GM21360 (cell line): ENCODE results near the gene IGF1R.

Source experiments
- ATAC-seq: cut with Tn5 transposase; IDR thresholded peaks from one replicate; pipeline ENCODE4 v1.9.1; 2021; ENCODE audit warnings: mild to moderate bottlenecking, moderate library complexity; ENCODE audit not compliant: unreplicated experiment

IGF1R gene

DNA sequence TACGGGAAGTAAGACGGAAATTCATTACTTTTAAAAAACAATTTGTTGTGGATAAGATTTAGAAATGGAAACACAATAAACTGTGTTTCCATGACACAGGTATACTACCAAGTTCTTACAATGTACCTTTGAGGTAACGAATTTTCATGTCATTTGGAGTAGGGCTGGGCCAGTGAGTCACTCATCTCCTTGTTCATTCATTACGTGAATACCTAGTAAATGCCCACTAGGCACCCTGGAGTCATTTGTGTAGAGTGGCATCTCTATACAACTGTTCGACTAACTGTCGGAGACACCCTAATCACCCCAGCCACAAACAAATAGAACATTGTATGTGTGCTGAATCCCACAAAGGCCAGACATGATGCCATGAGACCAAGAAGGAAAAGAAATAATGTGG, 94.8 kb downstream of the IGF1R start:
- ATAC-seq = no peak

- ATAC-seq = no peak
These were observed 96.2 kb downstream of the IGF1R start for GRCh38 chr15:98744506-98744905.

DNA sequence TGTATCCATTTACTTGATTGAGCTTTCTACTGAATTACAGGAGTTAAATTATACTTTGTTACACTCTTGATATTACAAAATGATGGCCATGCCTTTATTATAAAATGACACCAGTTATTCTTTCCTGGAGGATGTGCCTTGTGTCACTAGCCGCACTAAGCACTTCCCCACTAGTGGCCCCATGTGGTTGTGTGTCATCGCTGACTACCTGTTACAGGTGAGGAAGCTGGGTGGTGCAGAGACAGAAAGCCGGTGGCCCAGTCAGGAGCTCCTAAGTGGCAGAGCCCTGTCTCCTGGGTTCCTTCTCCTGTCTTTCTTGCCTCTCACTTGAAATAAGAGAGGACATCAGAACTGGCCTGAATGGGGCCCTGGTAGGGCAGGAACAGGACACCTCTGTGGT, 96.8 kb downstream of the IGF1R start:
- no peak for ATAC-seq

DNA sequence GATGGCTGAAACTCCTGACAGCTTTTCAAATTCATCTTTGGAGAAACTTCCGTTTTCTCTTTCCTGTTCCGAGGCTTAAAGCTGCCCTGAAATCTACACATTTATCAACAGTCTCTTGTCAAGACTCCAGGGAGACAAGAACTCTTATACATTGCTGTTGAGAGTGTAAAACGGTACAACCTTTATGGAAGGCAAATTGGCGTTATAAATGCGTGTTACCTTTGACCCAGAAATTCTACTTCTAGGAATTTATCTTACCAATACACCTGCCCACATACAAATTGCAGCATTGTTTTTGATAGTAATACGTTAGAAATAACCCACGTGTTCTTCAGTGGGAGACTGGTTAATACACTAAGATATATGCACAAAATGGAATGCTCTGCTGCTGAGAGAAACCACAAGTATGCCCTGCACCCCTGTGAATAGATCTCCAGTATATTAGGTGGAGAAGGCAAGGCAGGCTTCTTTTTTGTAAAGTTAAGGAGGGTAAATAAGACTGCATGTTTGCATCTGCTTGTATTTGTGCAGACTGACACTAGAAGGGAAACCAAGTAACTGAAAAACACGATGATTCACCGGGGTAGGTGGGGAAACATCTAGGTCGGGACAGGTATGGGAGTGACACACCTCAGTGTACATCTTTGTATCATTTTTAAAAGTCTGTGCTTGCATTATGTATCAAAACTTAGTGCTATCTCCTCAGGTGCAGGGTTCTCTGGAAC, 97.5 kb downstream of the IGF1R start:
- ATAC-seq = no peak

GRCh38 chr15:98746375-98747155, 98.2 kb downstream of the IGF1R start:
- no peak for ATAC-seq

DNA sequence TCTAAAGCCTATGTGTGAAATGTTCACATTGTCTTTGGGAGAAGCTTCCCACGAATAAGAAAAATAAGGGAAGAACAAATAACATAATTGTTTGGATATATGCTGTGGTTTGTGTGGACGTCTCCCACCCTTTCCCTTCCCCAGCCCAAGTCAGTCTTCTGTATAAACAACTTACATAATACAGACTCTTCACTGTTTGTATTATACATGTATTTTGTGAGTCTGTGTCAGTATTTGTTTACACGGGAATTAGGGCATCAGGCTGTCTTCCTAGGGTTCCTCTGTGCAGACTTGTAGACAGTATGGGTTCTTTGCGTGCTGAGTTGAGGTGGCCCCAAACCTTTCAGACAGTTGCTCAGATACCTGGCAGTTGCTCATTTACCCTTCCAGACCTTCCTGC, 103.4 kb downstream of the IGF1R start:
- ATAC-seq = no peak

DNA sequence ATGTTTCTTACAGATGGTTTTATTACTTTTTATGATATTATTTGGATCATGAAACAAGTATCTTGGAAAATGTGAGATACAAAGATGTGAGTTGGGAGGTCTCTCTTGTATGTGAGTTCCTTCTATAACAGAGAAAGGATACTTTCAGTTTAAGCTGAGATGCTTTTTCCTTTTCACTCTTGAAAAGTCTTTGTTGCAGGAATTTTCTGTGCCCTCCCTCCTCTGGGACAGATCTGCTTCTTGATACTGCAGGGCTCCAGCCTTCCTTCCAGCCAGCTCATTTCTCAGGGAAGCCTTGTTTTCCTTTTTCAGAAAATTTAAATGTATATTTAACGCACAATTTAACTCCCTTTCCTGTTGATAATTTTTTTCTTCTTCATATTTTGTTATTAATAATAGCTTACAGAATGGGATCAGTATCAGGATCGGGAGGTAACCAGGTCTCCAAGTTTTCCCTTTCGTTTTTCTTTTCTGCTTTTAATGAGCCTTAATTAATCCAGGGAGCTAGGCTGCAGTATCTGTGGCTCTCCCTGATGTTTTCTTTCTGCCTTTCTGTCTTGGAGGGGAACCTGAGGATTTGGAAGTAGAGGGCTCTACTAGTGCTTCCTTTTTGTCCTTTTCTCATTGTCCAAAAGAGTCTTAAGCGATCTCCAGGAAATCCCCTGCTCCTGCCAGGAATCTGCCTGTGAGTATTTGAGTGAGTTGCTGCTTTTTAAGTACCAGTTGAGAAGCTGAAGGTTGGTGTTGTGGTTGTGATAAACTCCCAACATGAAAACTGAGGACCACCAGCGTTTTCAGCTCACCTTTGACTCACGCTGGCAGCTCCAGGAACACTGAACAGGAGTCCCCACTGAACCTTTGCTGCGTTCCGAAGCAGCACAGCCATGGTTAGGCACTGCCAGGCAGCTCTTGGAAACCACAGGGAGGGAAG, 105.7 kb downstream of the IGF1R start:
- no peak for ATAC-seq

- ATAC-seq = no peak
These were observed 106.3 kb downstream of the IGF1R start for GRCh38 chr15:98754657-98755022.

DNA sequence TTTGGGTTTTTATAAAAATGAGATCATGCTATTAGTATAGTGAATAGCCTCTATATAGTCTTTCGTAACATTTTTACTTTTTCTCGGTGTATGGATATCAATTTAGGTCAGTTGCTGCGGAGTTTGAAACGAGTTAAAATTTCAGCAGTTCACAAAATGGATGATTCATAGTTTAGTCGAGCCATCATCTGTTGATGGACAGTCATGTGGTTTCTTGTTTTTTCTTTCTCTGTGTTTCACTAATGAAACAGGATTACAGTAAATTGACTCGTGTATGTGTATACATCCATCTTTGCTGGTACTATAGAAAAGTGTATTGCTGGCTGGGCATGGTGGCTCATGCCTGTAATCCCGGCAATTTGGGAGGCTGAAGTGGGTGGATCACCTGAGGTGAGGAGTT, 106.8 kb downstream of the IGF1R start:
- ATAC-seq = no peak

- no peak for ATAC-seq
These were observed 107.4 kb downstream of the IGF1R start for GRCh38 chr15:98755781-98756180.

GRCh38 chr15:98758224-98758623, 109.9 kb downstream of the IGF1R start:
- ATAC-seq = no peak

GRCh38 chr15:98759277-98759676, 110.9 kb downstream of the IGF1R start:
- ATAC-seq = no peak

GRCh38 chr15:98760112-98760826, 111.9 kb downstream of the IGF1R start:
- ATAC-seq = no peak

DNA sequence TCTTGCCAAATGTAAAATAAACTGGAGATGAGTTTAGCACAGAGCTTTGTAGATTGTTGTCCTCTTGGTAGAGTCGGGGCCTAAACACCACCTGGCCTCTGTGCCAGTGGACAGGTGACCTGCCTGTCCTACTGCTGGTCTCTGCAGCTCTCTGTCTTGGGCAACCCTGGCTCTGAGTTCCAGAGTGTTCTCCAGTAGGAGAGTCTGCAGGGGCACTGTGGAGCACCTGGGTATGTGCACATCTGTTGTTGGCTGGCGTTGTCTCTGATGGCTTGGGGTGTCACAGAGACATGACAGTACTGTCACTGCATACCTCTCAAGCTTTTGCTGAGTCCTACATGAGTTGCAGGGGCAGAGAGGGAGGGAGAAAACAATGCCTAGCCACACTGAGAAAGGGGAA, 112.6 kb downstream of the IGF1R start:
- no peak for ATAC-seq

GRCh38 chr15:98763179-98763578, 114.8 kb downstream of the IGF1R start:
- no peak for ATAC-seq

GRCh38 chr15:98764291-98764690, 116.0 kb downstream of the IGF1R start:
- ATAC-seq = no peak

GRCh38 chr15:98765610-98766009, 117.3 kb downstream of the IGF1R start:
- ATAC-seq = no peak

DNA sequence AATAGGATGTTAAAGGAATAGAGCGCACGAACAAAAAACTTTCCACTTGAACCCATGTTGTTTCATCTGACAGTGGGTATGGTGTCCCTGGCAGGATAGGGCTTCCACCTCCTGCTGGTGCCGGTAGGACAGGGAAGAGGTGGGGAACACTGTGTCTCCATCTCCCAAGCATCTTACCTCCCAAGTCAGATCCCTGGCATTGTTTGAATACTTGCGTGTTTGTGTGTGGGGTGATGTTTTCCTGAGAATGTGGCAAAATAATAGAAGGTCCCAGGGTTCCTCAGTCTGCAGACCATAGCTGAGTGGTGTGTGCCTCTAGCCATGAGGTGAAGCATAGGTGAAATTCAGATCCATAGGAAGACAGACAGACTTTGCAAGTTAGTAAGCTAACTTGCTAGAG, 119.4 kb downstream of the IGF1R start:
- no peak for ATAC-seq

DNA sequence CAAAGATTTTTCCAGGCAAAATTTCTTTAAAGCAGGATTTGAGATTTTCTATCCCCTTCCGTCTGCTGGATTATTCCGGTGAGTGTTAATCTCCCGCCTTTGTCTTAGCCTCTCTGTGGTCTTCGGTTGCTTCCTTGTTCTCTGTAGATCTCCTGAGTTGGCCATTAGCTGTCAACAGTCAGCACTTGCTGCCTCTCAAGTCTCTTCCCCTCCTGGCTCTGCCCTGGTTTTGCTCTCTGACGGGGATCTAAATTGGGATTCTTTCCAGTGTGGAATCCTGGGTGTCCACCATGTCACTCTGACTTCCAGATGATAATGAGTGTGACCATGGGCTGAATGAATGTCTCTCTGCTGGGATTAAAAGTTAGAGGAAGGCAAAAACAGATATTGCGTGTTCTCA, 121.5 kb downstream of the IGF1R start:
- ATAC-seq = no peak

DNA sequence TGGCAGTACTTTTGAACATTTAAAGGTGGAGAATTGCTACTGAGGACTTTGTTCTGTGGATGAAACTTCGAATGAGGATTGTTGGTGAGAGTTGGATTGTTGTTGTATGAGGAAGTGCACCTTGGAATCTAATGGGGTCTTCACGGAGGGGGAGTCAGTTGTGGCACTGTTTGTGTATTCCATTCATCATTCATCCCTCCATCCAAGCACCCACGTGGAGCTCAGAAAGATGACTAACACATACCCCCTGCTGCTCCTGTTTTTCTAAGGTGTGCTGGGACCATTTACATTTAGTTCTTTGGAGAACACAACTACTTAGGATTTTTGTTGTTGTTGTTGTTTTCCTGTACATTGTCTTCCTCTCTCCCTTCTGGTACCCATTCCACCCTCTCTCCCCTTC, 122.6 kb downstream of the IGF1R start:
- ATAC-seq = no peak

- ATAC-seq = no peak
These were observed 123.2 kb downstream of the IGF1R start for GRCh38 chr15:98771541-98771940.
